CD1c-positive myeloid dendritic cell (primary cell): ENCODE measurements around the gene STYXL2.

Experiments used
- DNase-seq: peaks from one replicate; pipeline ENCODE4 v3.0.0-alpha.2; 2016; ENCODE audit errors: extremely low spot score

STYXL2 gene

GRCh38 chr1:167109125-167109524 is 15.2 kb downstream of the STYXL2 start:
- DNase-seq = no peak

DNA sequence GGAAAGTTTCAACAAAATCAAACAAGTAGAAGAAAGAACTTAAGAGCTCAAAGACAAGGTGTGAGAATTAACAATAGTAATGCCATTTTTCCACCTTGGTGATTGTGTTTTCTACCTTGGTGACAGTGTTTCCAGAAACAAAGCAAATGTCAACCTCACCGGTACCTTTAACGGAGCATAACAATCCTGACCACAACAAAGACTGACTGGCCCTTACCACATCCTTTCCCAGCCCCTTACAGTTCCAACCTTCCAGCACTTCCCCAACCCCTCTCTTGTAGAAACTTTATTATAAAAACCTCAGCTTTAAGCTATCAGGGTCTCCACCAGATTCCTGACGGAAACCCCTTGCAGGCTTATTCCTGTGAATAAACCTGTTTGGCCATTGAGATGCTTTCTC is 16.7 kb downstream of the STYXL2 start:
- DNase-seq = no peak

DNA sequence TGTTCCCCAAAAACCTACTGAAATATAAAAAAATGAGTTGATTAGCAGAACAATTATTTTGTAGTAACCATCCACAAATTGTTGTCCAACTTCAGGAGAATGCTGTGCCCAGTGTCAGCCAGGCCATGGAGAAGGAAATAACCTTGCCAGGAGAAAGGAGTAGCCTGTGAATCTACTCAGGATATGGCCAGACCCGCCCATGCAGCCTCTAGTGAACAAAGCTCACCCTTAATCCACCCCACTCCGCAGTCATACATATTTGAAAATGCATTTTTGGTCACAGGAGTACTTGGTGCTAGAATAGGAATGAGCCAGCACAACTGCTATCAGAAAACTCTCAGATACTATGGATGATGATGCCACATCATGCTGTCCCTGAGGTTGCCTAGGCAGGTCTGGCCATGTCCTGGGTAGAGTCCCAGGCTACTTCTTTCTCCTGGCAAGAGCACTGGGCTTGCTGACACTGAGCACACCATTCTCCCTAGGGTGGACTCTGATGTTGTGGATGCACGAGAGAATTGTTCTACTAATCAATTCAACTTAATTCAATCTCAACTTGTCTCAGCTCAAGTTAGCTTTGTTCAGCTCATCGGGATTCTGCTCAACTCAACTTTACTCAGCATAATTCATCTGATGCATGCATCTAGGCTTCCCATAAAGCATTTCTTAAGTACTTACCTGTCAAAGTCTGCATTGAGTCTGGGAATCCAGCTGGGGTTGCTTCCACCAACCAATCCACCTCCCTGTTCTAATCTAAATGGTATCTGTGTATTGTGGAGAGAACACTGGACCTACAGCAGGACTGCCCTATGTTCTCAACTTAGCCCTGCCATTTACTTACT is 18.2 kb downstream of the STYXL2 start:
- no peak for DNase-seq

GRCh38 chr1:167114725-167115124 is 20.9 kb downstream of the STYXL2 start:
- no peak for DNase-seq

GRCh38 chr1:167115655-167116054 is 21.8 kb downstream of the STYXL2 start:
- DNase-seq = no peak

GRCh38 chr1:167116174-167116573 is 22.3 kb downstream of the STYXL2 start:
- no peak for DNase-seq

DNA sequence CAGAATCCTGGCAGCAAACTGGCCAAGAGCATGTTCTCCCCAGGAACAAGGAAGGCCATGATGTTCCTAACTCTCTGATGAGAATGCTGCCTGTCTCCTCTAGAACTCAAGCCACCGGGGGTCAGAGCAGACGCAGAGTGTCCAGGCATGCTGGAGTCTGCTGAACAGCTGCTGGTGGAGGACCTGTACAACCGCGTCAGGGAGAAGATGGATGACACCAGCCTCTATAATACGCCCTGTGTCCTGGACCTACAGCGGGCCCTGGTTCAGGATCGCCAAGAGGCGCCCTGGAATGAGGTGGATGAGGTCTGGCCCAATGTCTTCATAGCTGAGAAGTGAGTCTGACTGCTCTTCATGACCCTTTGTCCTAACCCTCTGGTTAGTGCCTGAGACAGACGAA is 23.4 kb downstream of the STYXL2 start:
- DNase-seq = no peak

DNA sequence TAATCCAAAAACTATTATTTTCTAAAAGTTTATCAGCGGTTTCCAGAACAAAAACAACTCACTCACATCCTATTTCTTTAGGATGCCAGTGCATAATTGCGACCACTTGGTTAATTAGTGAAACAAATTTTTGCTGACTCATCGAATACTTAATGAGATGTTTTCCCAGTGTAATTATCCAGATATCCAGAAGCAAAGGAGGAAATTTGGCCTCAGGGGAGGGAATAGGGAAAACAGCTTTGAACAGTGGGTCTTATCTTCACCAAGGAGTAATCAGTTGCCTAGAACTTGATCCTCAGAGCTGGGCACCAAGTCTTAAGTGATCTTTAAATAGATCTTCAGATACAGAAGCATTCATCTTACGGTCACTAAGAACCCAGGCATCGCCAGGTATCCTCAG is 24.3 kb downstream of the STYXL2 start:
- DNase-seq = no peak

GRCh38 chr1:167119696-167120095 is 25.8 kb downstream of the STYXL2 start:
- DNase-seq = no peak

- no peak for DNase-seq
Observed at GRCh38 chr1:167120899-167121298, 27.0 kb downstream of the STYXL2 start.

GRCh38 chr1:167121375-167122120 is 27.7 kb downstream of the STYXL2 start:
- peak; percentile 63 for DNase-seq

GRCh38 chr1:167122121-167122480 is 28.2 kb downstream of the STYXL2 start:
- DNase-seq = no peak

DNA sequence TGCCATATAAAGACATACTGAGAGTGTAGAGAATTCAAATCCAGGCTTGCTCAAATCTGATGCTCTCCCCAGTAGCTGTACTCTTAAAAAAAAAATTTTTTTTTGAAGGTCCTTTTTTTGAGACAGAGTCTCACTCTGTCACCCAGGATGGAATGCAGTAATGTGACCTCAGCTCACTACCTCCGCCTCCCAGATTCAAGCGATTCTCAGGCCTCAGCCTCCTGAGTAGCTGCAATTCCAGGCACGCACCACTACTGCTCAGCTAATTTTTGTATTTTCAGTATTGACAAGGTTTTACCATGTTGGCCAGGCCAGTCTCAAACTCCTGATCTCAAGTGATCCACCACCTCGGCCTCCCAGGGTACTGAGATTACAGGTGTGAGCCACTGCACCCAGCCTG is 28.7 kb downstream of the STYXL2 start:
- DNase-seq = no peak

DNA sequence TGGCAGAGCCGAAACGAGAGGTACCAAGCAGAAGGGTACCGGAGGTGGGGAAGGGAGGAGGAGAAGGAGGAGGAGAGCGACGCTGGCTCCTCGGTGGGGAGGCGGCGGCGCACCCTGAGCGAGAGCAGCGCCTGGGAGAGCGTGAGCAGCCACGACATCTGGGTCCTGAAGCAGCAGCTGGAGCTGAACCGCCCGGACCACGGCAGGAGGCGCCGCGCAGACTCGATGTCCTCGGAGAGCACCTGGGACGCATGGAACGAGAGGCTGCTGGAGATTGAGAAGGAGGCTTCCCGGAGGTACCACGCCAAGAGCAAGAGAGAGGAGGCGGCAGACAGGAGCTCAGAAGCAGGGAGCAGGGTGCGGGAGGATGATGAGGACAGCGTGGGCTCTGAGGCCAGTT is 32.4 kb downstream of the STYXL2 start:
- no peak for DNase-seq

GRCh38 chr1:167126811-167127210 is 32.9 kb downstream of the STYXL2 start:
- no peak for DNase-seq

DNA sequence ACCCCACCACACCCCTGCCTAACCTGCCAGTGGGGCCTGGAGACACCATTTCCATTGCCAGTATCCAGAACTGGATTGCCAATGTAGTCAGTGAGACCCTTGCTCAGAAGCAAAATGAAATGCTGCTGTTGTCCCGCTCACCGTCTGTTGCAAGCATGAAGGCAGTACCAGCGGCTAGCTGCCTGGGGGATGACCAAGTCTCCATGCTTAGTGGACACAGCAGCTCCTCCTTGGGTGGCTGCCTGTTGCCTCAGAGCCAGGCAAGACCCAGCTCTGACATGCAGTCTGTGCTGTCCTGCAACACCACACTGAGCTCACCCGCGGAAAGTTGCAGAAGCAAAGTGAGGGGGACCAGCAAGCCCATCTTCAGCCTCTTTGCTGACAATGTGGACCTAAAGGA is 33.4 kb downstream of the STYXL2 start:
- DNase-seq = no peak

DNA sequence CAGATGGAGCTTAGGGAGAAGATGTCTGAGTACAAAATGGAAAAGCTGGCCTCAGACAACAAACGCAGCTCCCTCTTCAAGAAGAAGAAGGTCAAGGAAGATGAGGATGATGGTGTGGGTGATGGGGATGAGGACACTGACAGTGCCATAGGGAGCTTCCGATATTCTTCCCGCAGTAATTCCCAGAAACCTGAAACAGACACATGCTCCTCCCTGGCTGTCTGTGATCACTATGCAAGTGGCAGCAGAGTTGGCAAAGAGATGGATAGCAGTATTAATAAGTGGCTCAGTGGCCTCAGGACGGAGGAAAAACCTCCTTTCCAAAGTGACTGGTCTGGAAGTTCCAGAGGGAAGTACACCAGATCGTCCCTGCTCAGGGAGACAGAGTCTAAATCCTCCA is 33.8 kb downstream of the STYXL2 start:
- no peak for DNase-seq

DNA sequence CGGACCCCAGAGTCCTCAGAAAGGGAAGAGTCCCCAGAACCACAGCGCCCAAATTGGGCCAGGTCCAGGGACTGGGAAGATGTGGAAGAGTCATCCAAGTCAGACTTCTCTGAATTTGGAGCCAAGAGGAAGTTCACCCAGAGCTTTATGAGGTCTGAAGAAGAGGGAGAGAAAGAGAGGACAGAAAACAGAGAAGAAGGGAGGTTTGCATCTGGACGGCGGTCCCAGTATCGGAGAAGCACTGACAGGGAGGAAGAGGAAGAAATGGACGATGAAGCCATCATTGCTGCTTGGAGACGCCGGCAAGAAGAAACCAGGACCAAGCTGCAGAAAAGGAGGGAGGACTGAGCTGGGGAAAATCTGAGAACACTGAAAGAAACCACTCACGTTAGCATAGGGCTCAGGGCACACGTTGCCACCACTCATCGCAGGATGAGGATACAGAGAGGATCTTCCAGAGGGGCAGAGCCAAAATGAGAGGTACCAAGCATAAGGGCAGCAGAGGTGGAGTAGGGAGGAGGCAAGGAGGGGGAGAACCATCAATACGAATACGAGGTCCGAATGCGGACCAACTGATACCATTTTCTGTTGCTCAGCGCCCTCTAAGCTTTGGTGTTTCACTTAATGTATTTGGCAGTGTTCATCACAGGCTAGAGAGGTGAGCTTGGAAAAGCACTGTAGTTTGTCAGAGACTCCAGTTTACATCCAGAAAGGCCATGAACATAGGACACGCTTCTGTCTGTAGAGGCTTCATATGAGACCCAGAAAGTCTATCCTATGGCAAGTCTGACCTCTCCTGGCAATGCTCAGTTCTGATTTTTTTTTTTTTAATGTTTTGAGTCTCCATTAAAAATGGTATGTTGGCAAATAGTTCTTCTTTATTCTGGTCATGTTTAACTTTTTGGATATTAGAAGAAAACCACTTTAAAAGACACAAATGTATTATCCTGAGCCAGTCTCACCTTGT is 34.7 kb downstream of the STYXL2 start:
- DNase-seq = no peak

DNA sequence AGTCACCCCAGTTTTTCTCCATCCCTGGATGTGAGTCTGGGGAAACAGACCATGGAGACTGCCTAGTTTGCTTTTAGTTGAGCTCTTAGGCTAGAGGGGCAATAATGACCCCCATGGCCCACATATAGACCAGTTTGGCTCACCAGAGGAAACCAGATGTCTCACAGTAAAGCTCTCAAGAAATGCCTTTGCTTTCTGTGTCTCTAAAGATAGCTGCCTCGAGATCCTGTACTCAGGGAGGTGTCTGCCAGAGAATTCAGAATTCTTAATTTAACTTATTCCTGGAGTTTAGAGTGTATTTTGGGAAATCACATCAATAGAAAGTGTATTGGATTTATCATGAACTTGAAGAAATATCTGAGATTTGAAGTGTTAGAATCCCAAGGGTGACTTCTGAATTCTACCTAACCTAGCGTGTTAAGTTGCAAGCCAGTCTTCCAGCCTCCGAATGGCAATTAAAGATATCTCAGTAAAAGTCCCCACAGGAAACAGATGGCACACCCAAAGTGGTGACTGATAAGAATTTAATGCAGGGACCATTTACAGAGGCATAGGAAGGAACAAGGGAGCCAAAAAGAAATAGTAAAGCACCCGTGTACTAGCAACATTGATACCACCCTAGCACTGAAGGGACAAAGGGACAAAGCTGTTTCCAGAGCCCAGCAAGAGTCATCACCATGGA is 37.1 kb downstream of the STYXL2 start:
- DNase-seq = no peak

- no peak for DNase-seq
Observed at GRCh38 chr1:167132301-167133010, 38.6 kb downstream of the STYXL2 start.

DNA sequence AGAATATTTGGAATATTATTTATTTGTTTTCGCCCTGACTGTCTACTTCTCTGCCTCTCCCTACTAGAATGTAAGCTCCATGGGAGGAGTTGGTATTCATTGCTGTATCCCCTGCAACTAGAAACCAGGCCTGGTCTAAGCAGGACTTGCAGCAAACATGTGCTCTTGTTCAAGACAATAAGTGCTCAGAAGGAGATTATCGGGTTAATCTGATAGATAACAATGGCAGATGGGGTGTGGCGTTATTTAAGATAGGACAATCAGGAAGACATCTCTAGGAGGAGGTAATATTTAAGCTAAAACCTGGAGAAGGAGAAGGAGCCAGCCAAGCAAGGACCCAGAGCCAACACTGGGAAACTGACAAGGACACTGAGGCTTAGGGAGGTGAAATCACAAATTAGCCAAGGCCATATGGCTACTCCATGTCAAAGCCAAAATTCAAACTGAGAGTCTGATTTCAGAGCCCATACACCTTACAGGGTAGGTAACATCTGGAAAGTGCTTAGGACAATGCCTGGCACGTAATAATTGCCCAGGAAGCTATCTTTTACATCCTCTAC is 41.5 kb downstream of the STYXL2 start:
- DNase-seq = no peak
